Heart left ventricle (tissue), 13 donors: ENCODE results near the gene KCNAB2.

ENCODE experiments used
- CTCF ChIP-seq, 12 donors: fragments of 200-600 bp; sonication (generic) in 4 of 12; IDR thresholded peaks; one replicate each; pipeline versions ENCODE4 v1.5.0 to v1.8.0; 2018 to 2022; ENCODE audit warnings: antibody characterized with exemption in 12 of 12, mild to moderate bottlenecking in 5 of 12
- POLR2A ChIP-seq, 2 donors: fragments of 450-650 bp; IDR thresholded peaks; one replicate each; pipeline ENCODE4 v1.6.1; 2017; ENCODE audit warnings: antibody characterized with exemption in 2 of 2, mild to moderate bottlenecking in 2 of 2, moderate library complexity in 2 of 2
- donor health status: ischemic (EF 13 %, LVEDD 7.1; RV severe dilation, severe dysfunction).
- donor health status: DM: no; HTN: yes; CAD: no.
- donor health status: DM: no; HTN: no; CAD: no.
- donor health status: ischemic (EF 25% LVEDD 6.9; RV normal size, moderate dysfunction).
- donor health status: ischemic (EF 25% LVEDD 5.7; RV mildly dilated, moderate dysfunction).
- donor health status: ischemic (EF 35%, LVEDD 5.7; RV mildly dilated, moderate dysfunction).
- donor health status: nonischemic (EF 11% LVEDD 7.7; RV severe dilation, severe dysfunction).
- donor health status: DM: yes; HTN: yes; CAD: no.
- donor health status: PGD.
- donor health status: ischemic (EF 29% LVEDD 5.4; RV normal size, mild dysfunction).
- donor health status: nonischemic (EF 23%, LVEDD 6.1; RV moderate dilation, normal function).

- TF ChIP-seq CTCF (IDR thresholded peaks at IDR 0.05) (no peak), POLR2A (IDR thresholded peaks at IDR 0.05) (no peak)
Measured at GRCh38 chr1:6051423-6051822, 5.7 kb downstream of the KCNAB2 start.
